ELR (cell line): ENCODE measurements around the gene GSTA2.
A peak's percentile ranks its signal among the peaks of the same experiment; 100 is the strongest.

ENCODE experiments used
- DNase-seq: peaks from one replicate; pipeline ENCODE4 v3.0.0-alpha.2; 2015; ENCODE audit warnings: low read depth

The GSTA2 gene

DNA sequence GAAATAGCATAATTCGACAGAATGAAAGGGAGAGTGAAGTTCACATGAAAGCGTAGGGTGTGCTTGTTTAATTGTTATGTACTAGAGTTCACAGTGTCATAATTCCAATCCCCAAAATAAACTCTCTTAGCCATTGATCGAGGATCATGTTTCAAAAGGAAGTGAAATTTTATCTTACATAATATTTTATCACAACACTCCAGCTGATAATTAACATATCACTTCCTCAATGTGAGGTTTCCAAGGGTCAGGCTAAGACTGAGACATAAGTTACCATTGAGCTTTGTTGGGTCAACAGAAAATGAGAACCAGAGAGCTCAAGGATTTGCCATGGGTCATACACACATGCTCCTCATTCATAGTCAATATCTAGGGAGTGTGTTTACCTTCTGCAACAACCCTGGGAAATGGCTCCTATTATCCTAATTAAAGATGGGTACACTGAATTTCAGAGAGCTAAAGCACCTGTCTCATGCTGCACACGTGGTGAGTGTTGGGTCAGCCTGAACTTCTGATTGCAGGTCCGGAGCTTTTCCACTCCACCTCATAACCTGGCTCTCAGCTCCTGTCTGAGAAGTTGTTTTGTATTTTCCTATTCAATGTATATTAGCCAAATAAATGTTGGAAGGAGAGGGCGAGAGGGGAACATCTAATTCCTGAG, 3.0 kb downstream of the GSTA2 start:
- no peak for DNase-seq

DNA sequence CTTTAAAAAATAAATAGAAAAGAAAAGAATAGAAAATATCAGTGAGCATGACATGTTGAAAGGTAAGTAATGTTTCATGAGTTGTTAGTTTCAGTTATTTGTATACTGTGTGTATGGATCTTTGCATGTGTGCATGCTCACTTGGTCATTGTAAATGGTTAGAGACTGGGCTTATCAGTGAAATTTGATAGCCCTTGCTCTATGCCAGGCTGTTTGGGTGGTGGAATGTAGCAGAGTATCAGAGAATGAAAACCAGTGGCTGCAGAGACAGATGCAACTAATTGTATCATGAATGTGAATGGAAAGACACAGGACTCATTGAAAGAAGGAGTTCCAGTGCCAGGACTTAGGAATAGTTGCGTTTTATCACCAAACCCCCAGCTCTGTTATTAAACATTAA, 4.2 kb downstream of the GSTA2 start:
- DNase-seq, result no peak

DNA sequence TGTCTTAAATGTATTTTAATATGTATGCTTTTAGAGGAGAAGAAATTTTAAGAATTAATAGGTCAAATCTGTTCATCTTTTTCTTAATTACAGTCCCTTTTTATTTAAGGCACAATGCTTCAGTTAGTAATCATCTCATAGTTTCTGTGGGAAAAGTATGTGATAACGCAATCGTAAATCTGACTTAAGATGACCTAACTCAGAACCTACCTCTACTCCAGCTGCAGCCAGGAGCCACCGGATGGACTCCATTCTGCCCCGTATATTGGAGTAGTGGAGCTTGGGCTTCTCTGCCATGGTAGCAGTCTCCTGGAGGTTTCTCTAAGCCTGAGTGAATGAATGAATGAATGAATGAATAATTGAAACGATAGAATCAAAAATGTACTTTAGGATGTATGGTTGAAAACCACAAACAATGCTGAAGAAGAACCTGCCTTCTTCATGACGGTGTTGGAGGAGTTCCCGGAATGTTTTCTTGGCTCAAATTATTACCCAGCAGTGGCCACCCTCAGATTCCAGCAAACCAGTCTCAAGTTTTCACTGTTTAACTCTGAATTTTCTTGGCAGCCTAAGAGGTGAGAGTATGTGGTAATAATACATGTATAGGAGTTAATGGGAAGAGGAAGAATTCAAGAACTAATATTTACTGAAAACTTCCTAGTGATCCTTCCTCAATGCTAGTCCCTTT, 5.5 kb downstream of the GSTA2 start:
- peak; percentile 3 for DNase-seq

GRCh38 chr6:52754443-52754842, 8.8 kb downstream of the GSTA2 start:
- DNase-seq, result no peak

- peak; percentile 10 for DNase-seq
Observed at GRCh38 chr6:52753137-52753536, 10.1 kb downstream of the GSTA2 start.

DNA sequence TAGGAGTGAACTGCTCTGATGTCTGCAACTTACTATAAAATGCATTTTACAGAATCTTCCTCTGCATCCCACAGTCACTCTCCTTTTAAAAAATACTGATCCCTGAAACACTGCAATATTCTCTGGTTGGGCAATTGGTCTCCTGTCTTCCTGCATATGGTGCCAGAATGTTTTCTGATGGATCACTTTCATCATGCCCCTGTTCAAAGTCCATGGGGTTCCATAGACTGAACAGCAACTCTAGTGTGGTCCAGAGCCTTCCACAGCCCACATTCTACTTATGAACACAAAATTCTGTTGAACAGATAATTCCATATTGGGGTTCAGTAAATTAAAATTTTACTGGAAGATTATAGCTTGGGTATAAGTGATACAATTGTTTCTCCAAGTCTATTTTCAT, 11.0 kb downstream of the GSTA2 start:
- no peak for DNase-seq

DNA sequence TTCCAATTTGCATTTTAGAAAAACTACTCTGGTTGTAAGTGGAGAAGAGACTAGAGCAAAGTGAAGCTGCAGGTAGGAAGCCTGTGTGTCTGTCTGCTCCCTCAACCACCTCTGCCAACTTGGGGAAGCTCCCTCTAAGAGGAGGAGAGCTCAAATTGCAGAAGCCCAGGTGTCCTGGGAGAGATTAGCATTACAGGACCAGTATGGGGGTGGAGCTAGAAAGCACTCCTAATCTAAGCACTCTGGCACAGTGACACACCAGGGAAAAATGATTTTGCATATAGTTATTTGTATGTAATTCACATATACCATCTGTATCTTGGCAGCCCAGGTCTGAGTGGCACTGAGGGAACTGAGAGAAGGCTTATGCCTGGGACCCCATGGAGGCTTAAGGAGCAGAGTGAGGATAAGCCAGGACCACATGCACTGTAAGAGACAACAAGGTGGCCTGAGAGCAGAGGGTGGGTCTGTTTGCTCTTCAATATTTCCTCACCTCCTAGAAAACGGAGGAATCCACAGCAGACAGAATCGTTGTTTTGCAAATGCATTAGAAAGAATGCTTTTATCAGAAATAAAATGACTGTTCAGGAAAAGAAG, 13.6 kb downstream of the GSTA2 start:
- DNase-seq, result no peak

GRCh38 chr6:52747301-52747700, 16.0 kb downstream of the GSTA2 start:
- DNase-seq, result peak; percentile 51

DNA sequence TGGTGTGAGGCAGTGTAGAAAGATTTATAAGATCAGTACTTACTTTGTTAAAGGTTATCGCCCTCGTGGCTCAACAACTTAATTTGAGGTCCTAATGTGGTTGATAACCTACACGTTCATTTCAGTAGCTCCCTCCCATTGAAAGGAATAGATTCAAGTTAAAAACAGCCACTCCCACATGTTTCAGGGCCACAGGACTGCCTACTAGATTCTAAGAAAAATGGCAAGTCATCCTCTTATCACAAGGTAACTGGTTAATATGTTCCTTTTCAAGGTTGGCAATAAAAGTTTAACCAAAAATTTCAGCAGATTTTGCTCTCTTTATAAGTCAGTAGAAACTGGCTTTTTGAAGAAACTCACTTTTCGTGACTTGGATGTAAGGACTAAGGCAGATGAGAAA, 17.1 kb downstream of the GSTA2 start:
- no peak for DNase-seq

GRCh38 chr6:52745764-52746201, 17.5 kb downstream of the GSTA2 start:
- no peak for DNase-seq

- DNase-seq, result peak; percentile 18
Observed at GRCh38 chr6:52741872-52742271, 21.4 kb downstream of the GSTA2 start.

DNA sequence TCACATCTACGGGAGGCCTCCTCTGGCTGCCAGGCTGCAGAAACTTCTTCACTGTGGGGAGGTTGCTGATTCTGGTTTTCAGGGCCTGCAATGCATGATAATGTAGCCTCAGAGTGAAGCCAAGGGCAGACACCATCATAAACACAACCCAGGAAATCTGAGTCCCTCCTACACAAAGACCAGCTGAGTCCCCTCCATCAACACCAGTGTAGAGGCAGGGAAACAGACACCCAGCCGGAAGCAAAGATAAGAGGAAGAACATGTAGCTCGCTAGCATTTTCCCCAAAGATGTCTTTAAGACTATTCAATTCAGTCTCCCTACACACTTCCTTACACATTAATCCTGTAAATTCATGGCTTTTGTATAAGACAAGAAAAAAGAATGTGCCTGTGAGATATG, 23.6 kb downstream of the GSTA2 start:
- DNase-seq, result no peak

DNA sequence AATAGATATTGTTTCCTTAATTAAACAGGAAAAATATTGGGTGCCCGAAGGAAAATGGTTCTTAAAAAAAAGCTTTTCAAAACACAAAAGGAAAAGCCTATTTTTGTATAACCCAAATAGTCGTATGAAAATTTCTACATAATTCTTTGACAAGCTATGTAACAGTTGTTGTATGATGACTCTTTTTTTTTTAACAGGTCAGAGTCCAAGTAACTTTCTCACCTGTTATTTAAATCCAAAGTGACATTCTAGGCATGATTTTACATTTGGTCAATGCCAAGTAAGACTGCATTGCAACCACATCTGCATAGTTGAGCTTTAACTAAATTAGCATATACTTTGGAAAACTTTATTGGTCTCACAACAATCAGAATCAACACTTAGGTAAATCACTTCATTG, 24.1 kb downstream of the GSTA2 start:
- no peak for DNase-seq

DNA sequence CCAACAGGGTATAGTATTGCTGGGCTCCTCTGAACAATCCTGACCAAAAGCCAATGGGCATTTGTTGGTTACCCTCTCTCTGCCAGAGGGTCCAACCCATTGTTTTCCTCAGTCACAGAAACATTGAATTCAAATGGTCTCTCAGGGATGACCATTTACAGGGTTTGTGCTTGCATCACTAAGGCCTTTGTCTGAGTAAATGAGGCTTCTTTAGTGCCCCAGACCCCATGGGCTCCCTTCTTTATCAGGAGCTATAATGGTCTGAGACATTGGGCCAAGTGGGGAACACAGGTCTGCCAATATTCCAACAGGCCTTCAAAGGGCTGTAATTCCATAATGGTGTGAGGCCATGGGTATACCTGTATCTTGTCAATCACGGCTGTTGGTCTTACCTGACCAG, 27.1 kb downstream of the GSTA2 start:
- no peak for DNase-seq

DNA sequence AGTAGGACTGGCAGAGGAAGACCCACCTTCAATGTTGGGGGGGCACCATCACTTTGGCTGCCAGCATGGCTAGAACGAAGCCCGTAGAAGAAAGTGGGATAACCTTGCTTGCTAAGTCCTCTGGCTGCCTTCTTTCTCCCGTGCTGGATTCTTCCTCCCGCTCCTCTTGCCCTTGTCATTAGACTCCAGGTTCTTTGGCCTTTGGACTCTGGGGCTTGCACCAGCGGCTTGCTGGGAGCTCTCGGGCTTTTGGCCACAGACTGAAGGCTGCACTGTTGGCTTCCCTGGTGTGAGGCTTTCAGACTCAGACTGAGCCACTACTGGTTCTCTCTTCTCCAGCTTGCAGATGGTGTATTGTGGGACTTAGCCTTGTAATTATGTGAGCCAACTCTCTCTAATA, 28.2 kb downstream of the GSTA2 start:
- DNase-seq, result no peak

DNA sequence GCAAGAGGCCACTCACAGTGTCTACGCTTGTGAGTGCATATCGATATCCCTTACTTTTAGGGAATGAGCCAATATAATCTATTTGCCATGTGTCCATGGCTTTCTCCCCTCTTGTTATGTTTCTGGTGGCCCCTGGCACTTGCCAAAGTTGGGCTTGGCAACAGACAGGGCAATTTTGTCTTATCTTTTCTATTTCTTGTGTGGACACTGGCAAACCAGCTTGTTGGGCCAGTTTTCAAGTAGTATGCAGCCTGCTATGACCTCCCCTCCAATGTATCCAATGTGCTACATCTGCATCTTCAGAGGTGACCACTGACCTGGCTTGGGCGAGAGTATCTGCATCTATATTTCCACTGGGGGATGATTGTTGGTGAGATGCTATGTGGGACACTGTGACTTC, 29.2 kb downstream of the GSTA2 start:
- no peak for DNase-seq

GRCh38 chr6:52733172-52733571, 30.1 kb downstream of the GSTA2 start:
- no peak for DNase-seq

GRCh38 chr6:52731719-52732118, 31.6 kb downstream of the GSTA2 start:
- DNase-seq, result no peak

- DNase-seq, result no peak
Observed at GRCh38 chr6:52729576-52729975, 33.7 kb downstream of the GSTA2 start.

- DNase-seq, result no peak
Observed at GRCh38 chr6:52728394-52728793, 34.9 kb downstream of the GSTA2 start.

GRCh38 chr6:52727908-52728307, 35.4 kb downstream of the GSTA2 start:
- no peak for DNase-seq

- DNase-seq, result no peak
Observed at GRCh38 chr6:52726741-52727535, 36.3 kb downstream of the GSTA2 start.

DNA sequence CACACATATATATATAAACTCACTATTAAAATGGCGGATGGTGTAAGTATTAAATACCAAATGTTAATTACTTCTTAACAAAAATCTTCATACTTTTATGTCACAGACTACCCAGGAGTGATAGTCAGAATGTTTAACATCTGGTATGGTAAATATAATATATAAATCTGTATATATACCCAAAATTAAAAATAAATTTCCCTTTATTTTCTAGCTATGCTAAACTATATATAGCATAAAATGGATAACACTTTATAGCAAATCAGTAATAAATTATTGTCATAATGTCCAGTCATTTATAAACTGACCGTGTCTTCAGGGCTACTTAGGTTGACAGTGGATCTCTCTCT, 37.1 kb downstream of the GSTA2 start:
- no peak for DNase-seq
